Esophagus squamous epithelium (tissue), 4 donors: ENCODE results near the gene GREB1L.

ENCODE experiments used
- CTCF ChIP-seq, 6 experiments: fragments of 450-650 bp in 4 of 6; fragments of 200-600 bp in 2 of 6; sonication (generic) in 2 of 6; IDR thresholded peaks; one replicate each; pipeline ENCODE4 v1.5.1; 2016 to 2019; ENCODE audit warnings: antibody characterized with exemption in 6 of 6, mild to moderate bottlenecking in 4 of 6, moderate library complexity in 4 of 6
- POLR2A ChIP-seq, 4 donors: fragments of 450-650 bp; IDR thresholded peaks; one replicate each; pipeline ENCODE4 v1.6.1; 2017; ENCODE audit warnings: antibody characterized with exemption in 4 of 4, mild to moderate bottlenecking in 4 of 4, moderate library complexity in 3 of 4

GRCh38 chr18:21443776-21444464 lies 201.9 kb downstream of the GREB1L start:
- no peak for TF ChIP-seq POLR2A (IDR thresholded peaks at IDR 0.05)
- no peak for TF ChIP-seq CTCF (IDR thresholded peaks at IDR 0.05)
